ENCODE results near the gene ACBD4.

Gene ACBD4

GRCh38 chr17:45138911-45139532 is 3.5 kb downstream of the ACBD4 start:
- DNase-seq: no peak

DNA sequence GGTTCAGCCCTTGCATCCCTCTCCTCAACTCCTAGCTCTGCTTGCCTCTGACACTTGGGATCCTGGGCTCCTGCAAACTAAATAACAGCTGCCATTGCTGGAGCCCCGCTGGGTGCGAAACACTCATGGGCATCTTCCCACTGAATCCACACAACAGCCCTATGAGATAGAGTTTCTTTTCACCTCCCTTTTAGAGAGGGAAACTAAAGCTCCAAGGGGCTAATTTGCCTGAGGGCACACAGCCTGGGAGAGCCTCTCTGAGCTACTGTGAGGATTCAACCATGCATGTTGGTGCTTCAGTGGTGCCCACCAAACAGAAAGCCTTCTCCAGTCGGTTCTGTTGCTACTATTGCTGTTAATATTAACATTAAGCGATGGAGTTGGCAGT is 4.0 kb downstream of the ACBD4 start:
- DNase-seq: no peak

GRCh38 chr17:45143094-45143670 is 7.7 kb downstream of the ACBD4 start:
- DNase-seq: no peak

- DNase-seq: no peak
Observed at GRCh38 chr17:45143767-45144198, 8.3 kb downstream of the ACBD4 start.

- DNase-seq: no peak
Observed at GRCh38 chr17:45144199-45145034, 8.9 kb downstream of the ACBD4 start.

- DNase-seq: no peak
Observed at GRCh38 chr17:45145035-45145389, 9.5 kb downstream of the ACBD4 start.

GRCh38 chr17:45146166-45146565 is 10.7 kb downstream of the ACBD4 start:
- no peak for DNase-seq

DNA sequence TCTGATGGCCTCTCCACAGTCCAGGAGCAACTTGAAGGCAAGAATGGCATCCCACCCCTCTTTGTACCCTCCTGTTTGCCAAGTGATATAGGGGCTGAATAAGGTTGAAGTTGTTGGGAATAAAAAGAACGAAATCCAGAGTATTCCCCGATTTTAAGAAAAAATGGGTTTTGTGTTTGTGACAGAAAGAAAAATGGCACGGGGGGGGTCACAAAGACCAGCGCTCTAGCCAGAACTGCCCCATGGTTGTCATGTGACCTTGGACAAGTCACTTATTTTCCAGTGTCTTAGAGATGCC is 11.1 kb downstream of the ACBD4 start:
- no peak for DNase-seq

- DNase-seq: peak; percentile 80
Observed at GRCh38 chr17:45146890-45147580, 11.5 kb downstream of the ACBD4 start.

GRCh38 chr17:45147581-45148182 is 12.2 kb downstream of the ACBD4 start:
- peak; percentile 92 for DNase-seq

GRCh38 chr17:45148183-45149036 is 12.9 kb downstream of the ACBD4 start, which contains the start of gene HEXIM1:
TSS of gene HEXIM1 (plus strand) at chr17:45148475. CDS start at chr17:45149191, 716 bp downstream.
- peak; percentile 100 for DNase-seq

DNA sequence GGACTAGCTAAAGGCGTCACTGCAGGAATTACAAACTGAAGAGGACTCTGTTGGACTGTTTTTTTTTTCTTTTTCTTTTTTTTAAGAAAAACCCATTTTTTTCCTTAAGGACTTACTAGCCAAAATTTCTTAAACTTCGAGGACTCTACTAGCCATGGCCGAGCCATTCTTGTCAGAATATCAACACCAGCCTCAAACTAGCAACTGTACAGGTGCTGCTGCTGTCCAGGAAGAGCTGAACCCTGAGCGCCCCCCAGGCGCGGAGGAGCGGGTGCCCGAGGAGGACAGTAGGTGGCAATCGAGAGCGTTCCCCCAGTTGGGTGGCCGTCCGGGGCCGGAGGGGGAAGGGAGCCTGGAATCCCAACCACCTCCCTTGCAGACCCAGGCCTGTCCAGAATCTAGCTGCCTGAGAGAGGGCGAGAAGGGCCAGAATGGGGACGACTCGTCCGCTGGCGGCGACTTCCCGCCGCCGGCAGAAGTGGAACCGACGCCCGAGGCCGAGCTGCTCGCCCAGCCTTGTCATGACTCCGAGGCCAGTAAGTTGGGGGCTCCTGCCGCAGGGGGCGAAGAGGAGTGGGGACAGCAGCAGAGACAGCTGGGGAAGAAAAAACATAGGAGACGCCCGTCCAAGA is 13.7 kb downstream of the ACBD4 start:
- peak; percentile 85 for DNase-seq

DNA sequence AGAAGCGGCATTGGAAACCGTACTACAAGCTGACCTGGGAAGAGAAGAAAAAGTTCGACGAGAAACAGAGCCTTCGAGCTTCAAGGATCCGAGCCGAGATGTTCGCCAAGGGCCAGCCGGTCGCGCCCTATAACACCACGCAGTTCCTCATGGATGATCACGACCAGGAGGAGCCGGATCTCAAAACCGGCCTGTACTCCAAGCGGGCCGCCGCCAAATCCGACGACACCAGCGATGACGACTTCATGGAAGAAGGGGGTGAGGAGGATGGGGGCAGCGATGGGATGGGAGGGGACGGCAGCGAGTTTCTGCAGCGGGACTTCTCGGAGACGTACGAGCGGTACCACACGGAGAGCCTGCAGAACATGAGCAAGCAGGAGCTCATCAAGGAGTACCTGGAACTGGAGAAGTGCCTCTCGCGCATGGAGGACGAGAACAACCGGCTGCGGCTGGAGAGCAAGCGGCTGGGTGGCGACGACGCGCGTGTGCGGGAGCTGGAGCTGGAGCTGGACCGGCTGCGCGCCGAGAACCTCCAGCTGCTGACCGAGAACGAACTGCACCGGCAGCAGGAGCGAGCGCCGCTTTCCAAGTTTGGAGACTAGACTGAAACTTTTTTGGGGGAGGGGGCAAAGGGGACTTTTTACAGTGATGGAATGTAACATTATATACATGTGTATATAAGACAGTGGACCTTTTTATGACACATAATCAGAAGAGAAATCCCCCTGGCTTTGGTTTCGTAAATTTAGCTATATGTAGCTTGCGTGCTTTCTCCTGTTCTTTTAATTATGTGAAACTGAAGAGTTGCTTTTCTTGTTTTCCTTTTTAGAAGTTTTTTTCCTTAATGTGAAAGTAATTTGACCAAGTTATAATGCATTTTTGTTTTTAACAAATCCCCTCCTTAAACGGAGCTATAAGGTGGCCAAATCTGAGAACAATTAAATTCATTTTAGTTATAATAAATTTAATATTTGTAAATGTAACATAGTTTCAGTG is 14.5 kb downstream of the ACBD4 start:
- DNase-seq: peak; percentile 66

GRCh38 chr17:45150911-45151809 is 15.7 kb downstream of the ACBD4 start:
- peak; percentile 10 for DNase-seq

DNA sequence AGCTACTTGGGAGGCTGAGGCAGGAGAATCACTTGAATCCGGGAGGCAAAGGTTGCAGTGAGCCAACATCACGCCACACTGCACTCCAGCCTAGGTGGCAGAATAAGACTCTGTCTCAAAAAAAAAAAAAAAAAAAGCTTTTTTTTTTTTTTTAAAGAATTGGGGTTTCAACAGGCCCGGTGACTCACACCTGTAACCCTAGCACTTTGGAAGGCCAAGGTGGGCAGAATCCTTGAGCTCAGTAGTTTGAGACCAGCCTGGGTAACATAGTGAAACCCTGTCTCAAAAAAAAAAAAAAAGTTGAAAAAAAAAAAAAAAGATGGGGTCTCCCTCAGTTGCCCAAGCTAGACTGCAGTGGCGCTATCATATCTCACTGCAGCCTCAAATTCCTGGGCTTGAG is 19.5 kb downstream of the ACBD4 start:
- DNase-seq: peak; percentile 1

DNA sequence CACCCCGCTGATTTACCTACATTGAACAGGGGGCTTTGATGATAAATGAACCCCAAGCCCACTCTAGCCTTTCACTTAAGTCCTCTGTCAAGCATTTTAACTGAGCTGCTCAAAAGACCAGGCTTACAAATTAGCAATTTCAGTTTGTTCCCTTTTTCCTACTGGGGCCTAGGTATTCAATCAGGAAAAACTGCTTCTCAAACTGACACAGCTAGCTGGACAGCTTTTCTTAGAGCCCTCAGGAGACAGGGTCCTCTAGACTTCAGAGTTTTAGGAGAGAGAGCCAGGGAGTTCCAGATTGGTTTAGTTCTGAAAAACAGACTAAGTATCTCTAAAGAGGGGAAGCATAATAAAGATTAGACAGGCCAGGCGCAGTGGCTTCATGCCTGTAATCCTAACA is 20.0 kb downstream of the ACBD4 start:
- peak; percentile 3 for DNase-seq

- DNase-seq: no peak
Observed at GRCh38 chr17:45156242-45156641, 20.8 kb downstream of the ACBD4 start.

GRCh38 chr17:45160447-45161287 is 25.2 kb downstream of the ACBD4 start:
- peak; percentile 59 for DNase-seq
